ENCODE data around the gene ARF3. TPM values are rescaled to one million over a fixed set of nuclear protein-coding genes. Genes with fewer than 3 reads are reported as not detected.

ARF3 gene
- total and polyA plus RNA-seq, 7 donors = 7.4 to 27.0 (median 18.1) TPM

DNA sequence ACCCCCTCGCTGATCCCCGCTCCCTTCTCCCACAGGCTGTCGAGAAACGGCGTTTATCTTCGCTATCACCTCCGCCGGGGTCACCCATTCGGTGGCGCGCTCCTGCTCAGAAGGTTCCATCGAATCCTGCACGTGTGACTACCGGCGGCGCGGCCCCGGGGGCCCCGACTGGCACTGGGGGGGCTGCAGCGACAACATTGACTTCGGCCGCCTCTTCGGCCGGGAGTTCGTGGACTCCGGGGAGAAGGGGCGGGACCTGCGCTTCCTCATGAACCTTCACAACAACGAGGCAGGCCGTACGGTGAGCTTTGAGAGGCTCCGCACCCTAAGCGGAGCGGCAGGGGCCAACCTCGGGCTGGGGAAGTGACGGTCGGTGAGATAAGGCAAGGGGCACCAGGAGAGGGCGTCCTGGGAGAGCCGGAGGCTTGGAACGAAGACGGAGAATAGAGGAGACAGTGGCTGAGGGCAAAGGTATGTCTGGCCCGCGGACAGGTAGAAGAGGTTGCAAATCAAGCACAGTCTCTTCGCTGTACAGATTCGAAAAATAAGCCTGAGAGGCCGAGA, 23.2 kb upstream of the ARF3 start:
- DNase-seq = peak in 1 of 2 donors; percentile 64
- intact Hi-C loops (cut with DNase I) = no loop called here
- TF ChIP-seq, protein P1, sequence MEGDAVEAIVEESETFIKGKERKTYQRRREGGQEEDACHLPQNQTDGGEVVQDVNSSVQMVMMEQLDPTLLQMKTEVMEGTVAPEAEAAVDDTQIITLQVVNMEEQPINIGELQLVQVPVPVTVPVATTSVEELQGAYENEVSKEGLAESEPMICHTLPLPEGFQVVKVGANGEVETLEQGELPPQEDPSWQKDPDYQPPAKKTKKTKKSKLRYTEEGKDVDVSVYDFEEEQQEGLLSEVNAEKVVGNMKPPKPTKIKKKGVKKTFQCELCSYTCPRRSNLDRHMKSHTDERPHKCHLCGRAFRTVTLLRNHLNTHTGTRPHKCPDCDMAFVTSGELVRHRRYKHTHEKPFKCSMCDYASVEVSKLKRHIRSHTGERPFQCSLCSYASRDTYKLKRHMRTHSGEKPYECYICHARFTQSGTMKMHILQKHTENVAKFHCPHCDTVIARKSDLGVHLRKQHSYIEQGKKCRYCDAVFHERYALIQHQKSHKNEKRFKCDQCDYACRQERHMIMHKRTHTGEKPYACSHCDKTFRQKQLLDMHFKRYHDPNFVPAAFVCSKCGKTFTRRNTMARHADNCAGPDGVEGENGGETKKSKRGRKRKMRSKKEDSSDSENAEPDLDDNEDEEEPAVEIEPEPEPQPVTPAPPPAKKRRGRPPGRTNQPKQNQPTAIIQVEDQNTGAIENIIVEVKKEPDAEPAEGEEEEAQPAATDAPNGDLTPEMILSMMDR (IDR thresholded peaks at IDR 0.05) = no peak

DNA sequence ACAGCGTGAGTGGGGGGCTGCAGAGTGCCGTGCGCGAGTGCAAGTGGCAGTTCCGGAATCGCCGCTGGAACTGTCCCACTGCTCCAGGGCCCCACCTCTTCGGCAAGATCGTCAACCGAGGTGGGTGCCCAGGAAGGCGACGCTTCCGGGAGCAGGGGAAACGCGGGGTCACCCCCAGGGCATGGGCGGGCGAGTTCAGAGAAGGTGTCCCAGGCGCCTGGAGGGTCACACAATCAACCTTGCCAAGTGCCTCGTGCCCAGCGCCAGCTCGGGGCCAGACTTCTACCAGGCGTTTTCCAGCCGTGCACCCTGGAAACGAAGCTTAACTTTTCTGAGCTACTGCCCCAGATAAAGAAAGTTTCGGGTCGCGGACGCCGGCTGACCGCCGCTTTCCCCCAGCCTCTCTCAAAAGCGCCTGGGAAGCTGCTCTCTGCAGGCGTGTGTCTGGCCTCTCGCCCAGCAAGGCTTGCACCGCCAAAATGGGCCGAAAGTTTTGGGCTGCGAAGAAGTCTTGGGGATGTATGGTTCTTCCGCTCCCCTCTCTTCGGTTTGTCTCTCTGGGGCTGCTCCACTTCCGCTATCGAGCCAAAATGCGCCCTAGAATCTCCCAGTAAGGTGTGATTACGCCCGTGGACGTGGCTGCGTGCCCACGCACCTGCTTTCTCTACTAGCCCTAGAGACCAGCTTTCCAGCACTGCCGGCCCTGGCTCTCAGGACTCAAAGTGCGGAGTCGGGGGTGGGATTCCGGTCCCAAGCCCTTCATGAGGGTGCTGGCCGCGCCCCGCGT, 22.5 kb upstream of the ARF3 start:
- Histone ChIP-seq H3K4me1 (peaks cover 34% of the 10 kb centered on the region), H3K9me3 (no peaks in the 10 kb centered on the region), H3K27me3 (ENCODE audit: insufficient read depth in 3 of 3, low read length in 2 of 3) (peaks cover 0 to 83% (median 43%) of the 10 kb centered on the region in 3 donors), H3K4me3 (peak overlapping the region; percentile 54), H3K27ac (no peak overlapping the region), H3K36me3 (ENCODE audit: insufficient read depth in 1 of 2, low read depth in 1 of 2) (no peaks in the 10 kb centered on the region)
- peak; percentile 6 to 44 (median 32) for ATAC-seq
- WGBS, 3 donors = 1% methylated on average over 53 to 55 of the region's 55 CpGs
- DNase-seq = peak; percentile 50 to 68
- TF ChIP-seq, protein P1 (IDR thresholded peaks at IDR 0.05) = no peak
- intact Hi-C loops (cut with DNase I) = no loop called here

More for the DNA sequence above, 23.2 kb upstream of the ARF3 start:
- peaks cover 36% of the 10 kb centered on the region for H3K4me1 ChIP-seq
- H3K9me3 ChIP-seq = no peaks in the 10 kb centered on the region
- peak overlapping the region; percentile 54 for H3K4me3 ChIP-seq
- no peak overlapping the region for H3K27ac ChIP-seq
- WGBS, 3 donors = 1 to 4% (median 3%) methylated on average over 45 to 46 of the region's 46 CpGs
- ATAC-seq = peak; percentile 23 to 53 (median 36)
- peaks cover 0 to 76% (median 43%) of the 10 kb centered on the region in 3 donors for H3K27me3 ChIP-seq (ENCODE audit: insufficient read depth in 3 of 3, low read length in 2 of 3)
- no peaks in the 10 kb centered on the region for H3K36me3 ChIP-seq (ENCODE audit: insufficient read depth in 1 of 2, low read depth in 1 of 2)

DNA sequence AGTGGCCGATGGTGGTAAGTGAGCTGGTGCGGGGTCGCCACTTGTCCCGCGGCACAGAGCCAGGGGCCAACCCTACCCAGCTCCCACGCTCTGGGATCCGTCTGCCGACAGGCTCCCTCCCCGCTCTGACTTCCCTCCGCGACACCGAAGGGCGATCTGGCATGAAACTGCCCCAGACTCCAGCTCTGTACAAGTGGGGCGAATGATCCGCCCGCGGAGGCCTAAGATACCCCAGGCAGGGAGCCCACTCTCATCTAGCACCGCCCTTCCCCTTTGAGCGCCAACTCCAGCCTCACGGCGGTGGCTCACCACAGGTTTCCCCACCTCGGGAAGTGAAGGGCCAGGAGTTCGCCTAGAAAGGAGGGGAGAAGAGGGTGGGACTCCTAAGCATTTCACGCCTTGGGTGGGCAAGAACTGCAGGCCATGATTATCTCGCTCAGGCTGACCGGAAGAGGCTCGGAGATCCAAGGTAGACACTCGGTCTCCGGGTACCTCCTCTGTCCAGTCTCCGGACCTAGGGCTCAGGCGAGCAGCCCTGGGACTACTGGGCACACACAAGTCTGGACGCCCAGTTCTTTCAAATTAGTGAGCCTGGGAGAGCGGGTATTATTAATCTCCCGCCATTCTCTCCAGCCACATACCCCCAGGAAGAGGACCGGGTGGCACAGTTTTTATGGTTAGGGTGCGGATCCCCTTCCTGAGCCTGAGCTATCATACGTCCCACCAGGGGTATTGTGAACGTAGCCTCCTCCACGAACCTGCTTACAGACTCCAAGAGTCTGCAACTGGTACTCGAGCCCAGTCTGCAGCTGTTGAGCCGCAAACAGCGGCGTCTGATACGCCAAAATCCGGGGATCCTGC, 21.7 kb upstream of the ARF3 start:
- Histone ChIP-seq H3K27me3 (ENCODE audit: insufficient read depth in 3 of 3, low read length in 2 of 3) (peaks cover 0 to 91% (median 46%) of the 10 kb centered on the region in 3 donors), H3K4me1 (peaks cover 34% of the 10 kb centered on the region)
- peak; percentile 3 to 30 (median 22) for ATAC-seq

DNA sequence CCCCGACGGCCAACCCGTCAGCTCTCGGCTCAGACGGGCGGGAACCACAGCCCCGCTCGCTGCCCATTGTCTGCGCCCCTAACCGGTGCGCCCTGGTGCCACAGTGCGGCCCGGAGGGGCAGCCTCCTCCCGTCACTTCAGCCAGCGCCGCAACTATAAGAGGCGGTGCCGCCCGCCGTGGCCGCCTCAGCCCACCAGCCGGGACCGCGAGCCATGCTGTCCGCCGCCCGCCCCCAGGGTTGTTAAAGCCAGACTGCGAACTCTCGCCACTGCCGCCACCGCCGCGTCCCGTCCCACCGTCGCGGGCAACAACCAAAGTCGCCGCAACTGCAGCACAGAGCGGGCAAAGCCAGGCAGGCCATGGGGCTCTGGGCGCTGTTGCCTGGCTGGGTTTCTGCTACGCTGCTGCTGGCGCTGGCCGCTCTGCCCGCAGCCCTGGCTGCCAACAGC, 21.0 kb upstream of the ARF3 start, which contains the start of gene WNT1:
WNT1 (plus strand) TSS at position 32 of the 450 bp plus-strand sequence; CDS start at position 361, 329 bp downstream.
- TF ChIP-seq, protein P1 (IDR thresholded peaks at IDR 0.05) = peak; percentile 24
- intact Hi-C loops (cut with DNase I) = no loop called here
- ATAC-seq (peak; percentile 9 to 64 (median 46)), DNase-seq (peak in 1 of 2 donors; percentile 57)
- peak within 1 kb of the TSS; percentile 54 for H3K4me3 ChIP-seq
- H3K27ac ChIP-seq = no peak within 1 kb of the TSS
- 1% methylated on average over 26 to 45 of the region's 45 CpGs for WGBS, 3 donors
- H3K4me1 ChIP-seq = peaks cover 34% of the 10 kb centered on the region
- peaks cover 0 to 93% (median 52%) of the 10 kb centered on the region in 3 donors for H3K27me3 ChIP-seq (ENCODE audit: insufficient read depth in 3 of 3, low read length in 2 of 3)
- H3K36me3 ChIP-seq (ENCODE audit: insufficient read depth in 1 of 2, low read depth in 1 of 2) = no peaks in the 10 kb centered on the region
- no peaks in the 10 kb centered on the region for H3K9me3 ChIP-seq

More for the DNA sequence above, 21.7 kb upstream of the ARF3 start:
- intact Hi-C loops (cut with DNase I) = no loop called here
- Histone ChIP-seq H3K9me3 (no peaks in the 10 kb centered on the region), H3K27ac (no peak overlapping the region), H3K4me3 (peak overlapping the region; percentile 54), H3K36me3 (ENCODE audit: insufficient read depth in 1 of 2, low read depth in 1 of 2) (no peaks in the 10 kb centered on the region)
- DNase-seq = no peak
- TF ChIP-seq, protein P1 (IDR thresholded peaks at IDR 0.05) = no peak
- WGBS, 3 donors = 2 to 5% (median 3%) methylated on average over 42 to 45 of the region's 45 CpGs

Data from psoas muscle (tissue), 8 donors.